ENCODE results near the gene CTTN. TPM values are rescaled to one million over a fixed set of nuclear protein-coding genes. Genes with fewer than 3 reads are reported as not detected.
A peak's percentile ranks its signal among the peaks of the same experiment; 100 is the strongest.

CTTN gene
- polyA plus RNA-seq, 4 donors = 101 to 218 (median 122) TPM

GRCh38 chr11:70435361-70435760 is 37.0 kb downstream of the CTTN start:
- H3K27ac ChIP-seq (ENCODE audit: low read depth in 1 of 3, low read length in 2 of 3) = no peak overlapping the region
- DNase-seq (no peak), FAIRE-seq (no peak)
- H3K36me3 ChIP-seq (ENCODE audit: control insufficient read depth in 3 of 3, insufficient read depth in 2 of 3, low read depth in 1 of 3, low read length in 3 of 3) = peaks cover 4 to 80% (median 16%) of the 10 kb centered on the region in 3 donors
- WGBS, 3 donors = 90 to 92% (median 91%) methylated on average over 13 of the region's 13 CpGs
- peaks cover 0 to 2% (median 0%) of the 10 kb centered on the region in 3 donors for H3K4me1 ChIP-seq (ENCODE audit: control insufficient read depth in 3 of 3, insufficient read depth in 2 of 3, low read depth in 1 of 3, low read length in 2 of 3)
- H3K9me3 ChIP-seq (ENCODE audit: control insufficient read depth in 2 of 2, insufficient read depth in 1 of 2, low read depth in 1 of 2, low read length in 1 of 2) = no peaks in the 10 kb centered on the region
- H3K27me3 ChIP-seq (ENCODE audit: control insufficient read depth in 3 of 3, insufficient read depth in 3 of 3, low read length in 3 of 3) = no peaks in the 10 kb centered on the region
- H3K4me3 ChIP-seq (ENCODE audit: low read depth in 1 of 3, low read length in 3 of 3) = no peak overlapping the region

DNA sequence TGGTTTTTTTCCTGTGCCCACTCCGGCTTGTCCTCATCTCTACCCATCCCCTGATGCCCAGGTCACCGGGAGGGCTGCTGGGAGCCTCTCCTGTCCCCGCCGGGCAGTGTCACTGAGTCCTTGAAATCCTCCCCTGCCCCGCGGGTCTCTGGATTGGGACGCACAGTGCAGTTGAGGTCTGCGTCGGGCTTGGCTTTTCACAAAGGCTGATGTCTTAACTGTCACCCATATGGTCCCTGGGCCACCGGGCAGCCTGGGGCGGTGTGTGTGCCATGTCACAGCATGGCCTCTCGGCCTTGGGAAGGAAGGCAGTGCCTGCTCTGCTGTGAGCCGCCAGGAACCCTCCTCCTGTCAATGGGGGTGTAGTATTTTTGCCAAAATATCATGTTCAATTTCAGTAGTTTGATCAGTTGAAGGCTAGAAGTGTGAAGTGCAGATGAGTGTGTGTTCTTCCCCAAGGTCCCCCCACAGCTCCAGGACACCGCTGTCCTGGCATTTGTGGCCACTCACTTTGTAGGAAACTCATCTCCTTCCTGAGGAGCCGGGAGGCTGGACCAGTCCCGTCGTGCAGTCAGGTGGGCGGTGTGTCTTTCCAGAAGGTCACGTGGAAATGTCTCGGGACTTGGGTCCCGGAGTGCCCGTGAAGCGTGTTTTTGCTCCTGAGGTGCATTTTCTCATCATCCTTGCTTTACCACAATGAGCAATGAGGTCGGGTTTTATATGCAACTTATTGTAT is 37.6 kb downstream of the CTTN start:
- H3K9me3 ChIP-seq (ENCODE audit: control insufficient read depth in 2 of 2, insufficient read depth in 1 of 2, low read depth in 1 of 2, low read length in 1 of 2) = no peaks in the 10 kb centered on the region
- H3K36me3 ChIP-seq (ENCODE audit: control insufficient read depth in 3 of 3, insufficient read depth in 2 of 3, low read depth in 1 of 3, low read length in 3 of 3) = peaks cover 4 to 74% (median 16%) of the 10 kb centered on the region in 3 donors
- no peak overlapping the region for H3K27ac ChIP-seq (ENCODE audit: low read depth in 1 of 3, low read length in 2 of 3)
- peaks cover 0 to 2% (median 0%) of the 10 kb centered on the region in 3 donors for H3K4me1 ChIP-seq (ENCODE audit: control insufficient read depth in 3 of 3, insufficient read depth in 2 of 3, low read depth in 1 of 3, low read length in 2 of 3)
- H3K4me3 ChIP-seq (ENCODE audit: low read depth in 1 of 3, low read length in 3 of 3) = no peak overlapping the region
- no peaks in the 10 kb centered on the region for H3K27me3 ChIP-seq (ENCODE audit: control insufficient read depth in 3 of 3, insufficient read depth in 3 of 3, low read length in 3 of 3)
- DNase-seq (no peak), FAIRE-seq (no peak)
- 91 to 96% (median 92%) methylated on average over 24 of the region's 24 CpGs for WGBS, 3 donors

DNA sequence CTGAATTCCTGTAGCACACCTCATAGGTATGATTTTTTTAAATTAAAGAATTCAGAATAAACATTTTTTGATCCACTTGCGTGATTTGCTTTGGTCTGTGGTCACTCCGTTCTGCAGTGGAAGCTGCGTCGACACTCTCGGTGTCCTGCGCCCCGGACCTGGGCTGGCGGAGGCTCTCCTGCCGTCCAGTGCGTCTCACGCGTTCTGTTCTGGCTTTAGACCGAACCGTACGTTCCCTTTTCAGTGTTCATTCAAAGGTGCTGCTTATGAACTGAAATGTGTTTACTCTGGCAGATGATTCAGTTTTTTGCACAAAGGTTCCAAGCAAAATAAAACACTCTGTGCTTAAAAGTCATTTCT is 38.2 kb downstream of the CTTN start:
- Histone ChIP-seq H3K27me3 (ENCODE audit: control insufficient read depth in 3 of 3, insufficient read depth in 3 of 3, low read length in 3 of 3) (no peaks in the 10 kb centered on the region), H3K36me3 (ENCODE audit: control insufficient read depth in 3 of 3, insufficient read depth in 2 of 3, low read depth in 1 of 3, low read length in 3 of 3) (peaks cover 4 to 69% (median 13%) of the 10 kb centered on the region in 3 donors), H3K9me3 (ENCODE audit: control insufficient read depth in 2 of 2, insufficient read depth in 1 of 2, low read depth in 1 of 2, low read length in 1 of 2) (no peaks in the 10 kb centered on the region), H3K27ac (ENCODE audit: low read depth in 1 of 3, low read length in 2 of 3) (no peak overlapping the region), H3K4me3 (ENCODE audit: low read depth in 1 of 3, low read length in 3 of 3) (no peak overlapping the region), H3K4me1 (ENCODE audit: control insufficient read depth in 3 of 3, insufficient read depth in 2 of 3, low read depth in 1 of 3, low read length in 2 of 3) (peaks cover 0 to 2% (median 0%) of the 10 kb centered on the region in 3 donors)
- DNase-seq = no peak
- FAIRE-seq = no peak
- WGBS, 3 donors = 92 to 95% (median 92%) methylated on average over 15 of the region's 15 CpGs

DNA sequence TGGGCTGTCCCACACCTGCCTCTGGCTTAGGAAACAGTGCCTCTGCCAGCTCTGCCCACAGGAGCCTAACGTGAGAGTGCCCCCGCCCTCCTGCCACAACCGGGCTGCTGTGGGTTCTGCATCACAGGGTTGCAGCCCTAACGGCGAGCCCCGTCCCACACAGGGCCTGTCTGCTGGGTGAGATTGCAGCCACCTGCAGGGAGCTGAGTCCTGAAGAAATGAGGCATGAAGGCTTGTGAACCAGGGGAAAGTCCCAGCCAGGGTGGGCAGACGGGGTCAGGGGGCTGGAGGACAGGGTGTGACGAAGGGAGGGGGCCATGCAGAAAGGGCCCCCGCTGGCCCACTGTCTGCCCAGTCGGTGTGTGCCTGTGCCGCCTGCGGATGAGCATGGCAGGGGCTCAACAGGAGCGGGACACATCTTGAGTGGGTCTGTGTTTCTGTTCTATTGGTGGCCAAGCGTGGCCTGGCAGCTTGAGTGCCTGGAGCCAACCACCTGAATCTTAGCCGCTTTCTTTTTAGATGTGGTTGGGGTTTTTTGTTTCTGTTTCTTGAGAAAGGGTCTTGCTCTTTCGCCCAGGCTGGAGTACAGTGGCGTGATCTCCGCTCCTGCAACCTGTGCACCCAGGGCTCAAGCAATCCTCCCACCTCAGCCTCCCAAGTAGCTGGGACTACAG is 38.9 kb downstream of the CTTN start:
- FAIRE-seq (no peak), DNase-seq (no peak)
- peaks cover 4 to 61% (median 13%) of the 10 kb centered on the region in 3 donors for H3K36me3 ChIP-seq (ENCODE audit: control insufficient read depth in 3 of 3, insufficient read depth in 2 of 3, low read depth in 1 of 3, low read length in 3 of 3)
- 83 to 95% (median 85%) methylated on average over 18 of the region's 18 CpGs for WGBS, 3 donors
- no peak overlapping the region for H3K27ac ChIP-seq (ENCODE audit: low read depth in 1 of 3, low read length in 2 of 3)
- no peaks in the 10 kb centered on the region for H3K27me3 ChIP-seq (ENCODE audit: control insufficient read depth in 3 of 3, insufficient read depth in 3 of 3, low read length in 3 of 3)
- no peak overlapping the region for H3K4me3 ChIP-seq (ENCODE audit: low read depth in 1 of 3, low read length in 3 of 3)
- peaks cover 0 to 2% (median 0%) of the 10 kb centered on the region in 3 donors for H3K4me1 ChIP-seq (ENCODE audit: control insufficient read depth in 3 of 3, insufficient read depth in 2 of 3, low read depth in 1 of 3, low read length in 2 of 3)
- no peaks in the 10 kb centered on the region for H3K9me3 ChIP-seq (ENCODE audit: control insufficient read depth in 2 of 2, insufficient read depth in 1 of 2, low read depth in 1 of 2, low read length in 1 of 2)

DNA sequence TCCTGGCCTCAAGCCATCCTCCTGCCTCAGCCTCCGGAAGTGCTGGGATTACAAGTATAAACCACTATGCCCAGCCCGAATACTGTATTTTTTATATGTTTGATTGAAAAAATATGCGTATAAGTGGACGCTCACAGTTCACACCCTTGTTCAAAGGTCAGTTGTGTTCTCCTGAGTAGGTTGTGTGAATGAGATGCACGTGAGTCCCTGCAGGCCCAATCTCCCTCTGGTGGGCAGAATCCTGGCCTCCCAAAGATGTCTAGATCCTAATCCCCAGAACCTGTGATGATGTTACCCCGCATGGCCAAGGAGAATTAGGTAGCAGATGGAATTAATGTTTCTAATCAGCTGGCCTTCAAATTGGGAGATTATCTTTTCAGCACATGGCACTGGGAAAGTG is 41.9 kb downstream of the CTTN start:
- Histone ChIP-seq H3K36me3 (ENCODE audit: control insufficient read depth in 3 of 3, insufficient read depth in 2 of 3, low read depth in 1 of 3, low read length in 3 of 3) (peaks cover 2 to 32% (median 5%) of the 10 kb centered on the region in 3 donors), H3K4me3 (ENCODE audit: low read depth in 1 of 3, low read length in 3 of 3) (no peak overlapping the region), H3K27ac (ENCODE audit: low read depth in 1 of 3, low read length in 2 of 3) (no peak overlapping the region), H3K9me3 (ENCODE audit: control insufficient read depth in 2 of 2, insufficient read depth in 1 of 2, low read depth in 1 of 2, low read length in 1 of 2) (no peaks in the 10 kb centered on the region), H3K4me1 (ENCODE audit: control insufficient read depth in 3 of 3, insufficient read depth in 2 of 3, low read depth in 1 of 3, low read length in 2 of 3) (peaks cover 0 to 2% (median 0%) of the 10 kb centered on the region in 3 donors), H3K27me3 (ENCODE audit: control insufficient read depth in 3 of 3, insufficient read depth in 3 of 3, low read length in 3 of 3) (no peaks in the 10 kb centered on the region)
- DNase-seq (peak; percentile 16 to 54), FAIRE-seq (no peak)
- WGBS, 3 donors = 48 to 72% (median 53%) methylated on average over 6 of the region's 6 CpGs

- 72 to 84% (median 76%) methylated on average over 11 of the region's 11 CpGs for WGBS, 3 donors
- H3K36me3 ChIP-seq (ENCODE audit: control insufficient read depth in 3 of 3, insufficient read depth in 2 of 3, low read depth in 1 of 3, low read length in 3 of 3) = peaks cover 0 to under 1% (median 0%) of the 10 kb centered on the region in 3 donors
- no peak for FAIRE-seq
Observed at GRCh38 chr11:70443773-70444030, 45.4 kb downstream of the CTTN start.

DNA sequence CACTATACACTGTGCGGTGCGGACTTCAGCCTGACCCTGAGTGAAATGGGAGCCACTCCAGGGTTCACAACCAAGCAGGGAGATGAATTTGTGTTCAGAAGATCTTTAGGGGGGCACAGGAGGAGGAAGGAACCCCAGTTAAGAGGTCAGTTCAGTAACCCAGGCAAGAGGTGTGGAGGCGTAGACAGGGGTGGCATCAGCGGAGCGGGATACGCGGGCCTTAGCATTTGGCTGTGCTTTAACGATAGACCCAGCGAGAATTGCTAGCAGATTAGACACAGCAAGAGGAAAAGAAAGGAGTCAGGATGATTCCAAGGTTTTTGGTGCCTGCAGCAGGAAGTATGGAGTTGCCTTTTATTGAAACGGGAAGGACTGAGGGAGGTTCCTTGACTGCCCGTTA is 46.8 kb downstream of the CTTN start:
- H3K27ac ChIP-seq (ENCODE audit: low read depth in 1 of 3, low read length in 2 of 3) = no peak overlapping the region
- no peaks in the 10 kb centered on the region for H3K4me1 ChIP-seq (ENCODE audit: control insufficient read depth in 3 of 3, insufficient read depth in 2 of 3, low read depth in 1 of 3, low read length in 2 of 3)
- H3K36me3 ChIP-seq (ENCODE audit: control insufficient read depth in 3 of 3, insufficient read depth in 2 of 3, low read depth in 1 of 3, low read length in 3 of 3) = no peaks in the 10 kb centered on the region
- FAIRE-seq (no peak), DNase-seq (no peak)
- H3K4me3 ChIP-seq (ENCODE audit: low read depth in 1 of 3, low read length in 3 of 3) = no peak overlapping the region
- peaks cover 0 to 20% of the 10 kb centered on the region in 2 donors for H3K9me3 ChIP-seq (ENCODE audit: control insufficient read depth in 2 of 2, insufficient read depth in 1 of 2, low read depth in 1 of 2, low read length in 1 of 2)
- H3K27me3 ChIP-seq (ENCODE audit: control insufficient read depth in 3 of 3, insufficient read depth in 3 of 3, low read length in 3 of 3) = peaks cover 0 to 4% (median 0%) of the 10 kb centered on the region in 3 donors
- 91 to 93% (median 92%) methylated on average over 11 of the region's 11 CpGs for WGBS, 3 donors

More at GRCh38 chr11:70443773-70444030, 45.4 kb downstream of the CTTN start:
- Histone ChIP-seq H3K27ac (ENCODE audit: low read depth in 1 of 3, low read length in 2 of 3) (no peak overlapping the region), H3K9me3 (ENCODE audit: control insufficient read depth in 2 of 2, insufficient read depth in 1 of 2, low read depth in 1 of 2, low read length in 1 of 2) (peaks cover 0 to 9% of the 10 kb centered on the region in 2 donors), H3K4me3 (ENCODE audit: low read depth in 1 of 3, low read length in 3 of 3) (no peak overlapping the region), H3K4me1 (ENCODE audit: control insufficient read depth in 3 of 3, insufficient read depth in 2 of 3, low read depth in 1 of 3, low read length in 2 of 3) (peaks cover 0 to 2% (median 0%) of the 10 kb centered on the region in 3 donors), H3K27me3 (ENCODE audit: control insufficient read depth in 3 of 3, insufficient read depth in 3 of 3, low read length in 3 of 3) (peaks cover 0 to 4% (median 0%) of the 10 kb centered on the region in 3 donors)
- no peak for DNase-seq

DNA sequence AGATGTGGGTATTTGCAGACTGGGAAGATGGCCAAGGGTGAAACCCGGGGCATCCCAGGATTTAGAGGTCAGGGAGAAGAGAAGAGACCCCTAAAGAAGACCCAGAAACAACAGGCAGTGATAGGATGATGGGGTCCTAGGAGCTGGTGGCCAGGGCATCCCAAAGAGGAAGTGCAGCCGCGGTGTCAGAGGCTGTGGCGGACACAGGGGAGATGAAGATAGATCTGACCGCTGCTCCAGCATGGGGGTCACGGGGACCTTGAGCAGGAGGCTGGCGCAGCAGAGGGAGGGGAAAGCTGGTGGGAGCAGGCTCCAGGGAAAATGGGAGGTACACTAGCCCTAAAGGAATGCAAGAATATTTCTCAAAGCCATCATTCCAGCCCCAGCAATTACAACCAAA is 47.3 kb downstream of the CTTN start:
- Histone ChIP-seq H3K4me3 (ENCODE audit: low read depth in 1 of 3, low read length in 3 of 3) (no peak overlapping the region), H3K36me3 (ENCODE audit: control insufficient read depth in 3 of 3, insufficient read depth in 2 of 3, low read depth in 1 of 3, low read length in 3 of 3) (no peaks in the 10 kb centered on the region), H3K27me3 (ENCODE audit: control insufficient read depth in 3 of 3, insufficient read depth in 3 of 3, low read length in 3 of 3) (peaks cover 0 to 4% (median 0%) of the 10 kb centered on the region in 3 donors), H3K4me1 (ENCODE audit: control insufficient read depth in 3 of 3, insufficient read depth in 2 of 3, low read depth in 1 of 3, low read length in 2 of 3) (no peaks in the 10 kb centered on the region), H3K9me3 (ENCODE audit: control insufficient read depth in 2 of 2, insufficient read depth in 1 of 2, low read depth in 1 of 2, low read length in 1 of 2) (peaks cover 0 to 20% of the 10 kb centered on the region in 2 donors), H3K27ac (ENCODE audit: low read depth in 1 of 3, low read length in 2 of 3) (no peak overlapping the region)
- DNase-seq = no peak
- 73 to 85% (median 83%) methylated on average over 7 of the region's 7 CpGs for WGBS, 3 donors
- no peak for FAIRE-seq

Data from small intestine (tissue), 7 donors.